IMR-90 (cell line): ENCODE data around the gene TSPYL1. TPM values are rescaled to one million over a fixed set of nuclear protein-coding genes. Genes with fewer than 3 reads are reported as not detected.

ENCODE experiments used
- ATAC-seq: fragments of 200-7000 bp; cut with Tn5 transposase; 2 replicates; pipeline ENCODE4 v1.9.1; 2020; ENCODE audit warnings: low read depth, mild to moderate bottlenecking, moderate library complexity
- BruUV-seq: library from RNA; stranded (reverse); fragments of 400-500 nt; replicated peaks from 2 replicates; lab custom pipeline; 2021; lab: Mats Ljungman, UMichigan
- CTCF ChIA-PET: fragments of 300-600 bp; formaldehyde crosslinking; extraction: SDS; loops from one replicate; lab custom pipeline; 2021; ENCODE audit warnings: antibody characterized with exemption; lab: Yijun Ruan, JAX
- POLR2A ChIA-PET: fragments of 300-600 bp; sonication (Branson Sonifier 250); formaldehyde crosslinking; loops from one replicate; lab custom pipeline; 2022; ENCODE audit warnings: antibody characterized with exemption; ENCODE audit not compliant: unreplicated experiment; lab: Charles Lee
- DNase-seq: peaks from one replicate; pipeline ENCODE4 v3.0.0; 2013
- H2AFZ ChIP-seq: replicated peaks from 2 replicates; pipeline ENCODE3; 2013; ENCODE audit warnings: low read length, mild to moderate bottlenecking; ENCODE audit not compliant: poor library complexity
- H2AK5ac ChIP-seq: 2 replicates; pipeline ENCODE4 v1.6.1; 2013; ENCODE audit warnings: low read depth, low read length, inconsistent platforms
- H2AK9ac ChIP-seq: replicated peaks from 2 replicates; pipeline ENCODE3; 2013; ENCODE audit warnings: mild to moderate bottlenecking, low read depth, low read length, moderate library complexity; ENCODE audit not compliant: poor library complexity
- H2BK120ac ChIP-seq: 2 replicates; pipeline ENCODE4 v1.6.1; 2013; ENCODE audit warnings: low read depth, low read length, inconsistent platforms
- H2BK15ac ChIP-seq: 3 replicates; pipeline ENCODE4 v1.6.1; 2013; ENCODE audit warnings: low read depth, low read length, inconsistent platforms
- H2BK20ac ChIP-seq: 2 replicates; pipeline ENCODE4 v1.6.1; 2013; ENCODE audit warnings: low read depth, mild to moderate bottlenecking, inconsistent platforms, low read length, moderate library complexity
- H2BK5ac ChIP-seq: 2 replicates; pipeline ENCODE4 v1.6.1; 2013; ENCODE audit warnings: mild to moderate bottlenecking, low read depth, low read length, inconsistent platforms; ENCODE audit not compliant: poor library complexity, severe bottlenecking
- H3K14ac ChIP-seq: replicated peaks from 2 replicates; pipeline ENCODE4 v1.6.1; 2013; ENCODE audit warnings: low read depth, low read length, inconsistent platforms
- H3K18ac ChIP-seq: 2 replicates; pipeline ENCODE4 v1.6.1; 2013; ENCODE audit warnings: low read depth, low read length, control low read depth
- H3K23ac ChIP-seq: 2 replicates; pipeline ENCODE4 v1.6.1; 2013; ENCODE audit warnings: low read depth, low read length, inconsistent platforms
- H3K27ac ChIP-seq: 2 replicates; pipeline ENCODE4 v1.5.1; 2013; ENCODE audit warnings: mild to moderate bottlenecking, control low read depth, low read length; ENCODE audit not compliant: insufficient read depth
- H3K27me3 ChIP-seq: 2 replicates; pipeline ENCODE4 v1.6.1; 2013; ENCODE audit warnings: low read length; ENCODE audit not compliant: control insufficient read depth, insufficient read depth
- H3K36me3 ChIP-seq: 2 replicates; pipeline ENCODE4 v1.6.1; 2013; ENCODE audit warnings: low read length, mixed read lengths; ENCODE audit not compliant: control insufficient read depth, insufficient read depth
- H3K4ac ChIP-seq: 2 replicates; pipeline ENCODE4 v1.6.1; 2013; ENCODE audit warnings: low read depth, low read length, inconsistent platforms
- H3K4me1 ChIP-seq: 2 replicates; pipeline ENCODE4 v1.6.1; 2013; ENCODE audit warnings: low read length, mixed read lengths; ENCODE audit not compliant: control insufficient read depth, insufficient read depth
- H3K4me2 ChIP-seq: 2 replicates; pipeline ENCODE4 v1.6.1; 2013; ENCODE audit warnings: low read depth, mild to moderate bottlenecking, control low read depth, low read length, moderate library complexity
- H3K4me3 ChIP-seq: 2 replicates; pipeline ENCODE4 v1.5.1; 2013; ENCODE audit warnings: low read depth, mild to moderate bottlenecking, control low read depth, low read length, moderate library complexity; ENCODE audit not compliant: insufficient read depth
- H3K56ac ChIP-seq: 2 replicates; pipeline ENCODE4 v1.6.1; 2013; ENCODE audit warnings: low read length, inconsistent platforms; ENCODE audit not compliant: insufficient read depth; ENCODE audit errors: extremely low read depth
- H3K79me1 ChIP-seq, 2 experiments: 2 replicates each; pipeline ENCODE4 v1.6.1; 2013; ENCODE audit warnings: low read length in 2 of 2, inconsistent platforms in 1 of 2, low read depth in 1 of 2
- H3K9ac ChIP-seq: 2 replicates; pipeline ENCODE4 v1.6.1; 2013; ENCODE audit warnings: low read depth, low read length, control low read depth
- H3K9me1 ChIP-seq: 2 replicates; pipeline ENCODE4 v1.6.1; 2013; ENCODE audit warnings: low read length, inconsistent platforms; ENCODE audit not compliant: insufficient read depth
- H3K9me3 ChIP-seq: 2 replicates; pipeline ENCODE4 v1.6.1; 2013; ENCODE audit warnings: low read length; ENCODE audit not compliant: control insufficient read depth, insufficient read depth
- H4K20me1 ChIP-seq: 2 replicates; pipeline ENCODE4 v1.6.1; 2013; ENCODE audit warnings: low read length, inconsistent platforms; ENCODE audit not compliant: insufficient read depth
- H4K5ac ChIP-seq: 2 replicates; pipeline ENCODE4 v1.6.1; 2013; ENCODE audit warnings: mild to moderate bottlenecking, low read depth, low read length, control low read depth
- H4K8ac ChIP-seq, 2 experiments: 2 replicates each; pipeline ENCODE4 v1.6.1; 2013; ENCODE audit warnings: low read depth in 2 of 2, low read length in 2 of 2, control low read depth in 1 of 2, inconsistent platforms in 1 of 2
- H4K91ac ChIP-seq: 2 replicates; pipeline ENCODE4 v1.6.1; 2013; ENCODE audit warnings: low read depth, low read length, inconsistent platforms; ENCODE audit not compliant: insufficient read depth
- MAZ ChIP-seq: IDR thresholded peaks from 2 replicates; pipeline ENCODE4 v1.6.1; 2012; ENCODE audit warnings: low read depth, mild to moderate bottlenecking, low read length, improper control_type of control experiment, moderate library complexity, borderline replicate concordance
- USF2 ChIP-seq: fragments of 150-350 bp; IDR thresholded peaks from 2 replicates; pipeline ENCODE4 v1.6.1; 2017; ENCODE audit warnings: mild to moderate bottlenecking, antibody characterized with exemption, low read length, low read depth
- WGBS, 2 experiments: methylation state at CpG; one replicate each; pipeline versions ENCODE4 v1.1.5 to v1.1.7; 2013; ENCODE audit warnings: missing lambda C conversion rate in 2 of 2; ENCODE audit not compliant: insufficient read length in 1 of 2; ENCODE audit errors: extremely low coverage in 2 of 2; 5-methylcytosine and 5-hydroxymethylcytosine counted together
- dilution Hi-C: fragments of 300-500 bp; cut with HindIII; formaldehyde crosslinking; loops from one replicate; pipeline ENCODE4 v1.14.3; 2018; ENCODE audit warnings: low sequenced_read_pairs; ENCODE audit not compliant: unreplicated experiment
- in situ Hi-C: fragments of 300-500 bp; cut with MboI; formaldehyde crosslinking; loops from 3 replicates; pipeline ENCODE4 v1.14.3; 2019; ENCODE audit warnings: low sequenced_read_pairs, inconsistent platforms, mixed read lengths
- intact Hi-C: fragments of 100-400 bp; cut with micrococcal nuclease; formaldehyde crosslinking; loops from 2 replicates; pipeline ENCODE4 v1.10.0; 2022
- polyA plus RNA-seq, 3 experiments: library from polyadenylated mRNA; depleted of rRNA; stranded (reverse); fragments of >200 nt; gene quantifications; 2 replicates each; pipeline ENCODE4 v1.2.3, GENCODE V29; 2012; ENCODE audit warnings: low replicate concordance in 1 of 3
- total RNA-seq: library from RNA; depleted of rRNA; stranded (reverse); fragments of >200 nt; gene quantifications from 2 replicates; pipeline ENCODE4 v1.2.3, GENCODE V29; 2012

The TSPYL1 gene
- total and polyA plus RNA-seq, 2 of the 4 experiments (the other 2 are of a cell fraction), result 32.4 to 111 TPM

- Histone ChIP-seq H3K14ac (no peak overlapping the region), H3K4me2 (no peak overlapping the region), H2AK9ac (no peak overlapping the region), H4K91ac (no peak overlapping the region), H3K27ac (no peak overlapping the region), H3K27me3 (no peaks in the 10 kb centered on the region), H3K4me1 (no peaks in the 10 kb centered on the region; the same call in 1 of the 2 replicates), H2AK5ac (no peak overlapping the region), H2BK5ac (no peak overlapping the region), H3K9ac (no peak overlapping the region), H2BK20ac (no peak overlapping the region), H3K9me3 (no peaks in the 10 kb centered on the region), H4K5ac (no peak overlapping the region), H4K20me1 (no peaks in the 10 kb centered on the region), H3K4ac (no peak overlapping the region), H3K79me1 (no peaks in the 10 kb centered on the region), H2AFZ (no peak overlapping the region), H3K18ac (no peak overlapping the region), H3K56ac (no peak overlapping the region), H3K23ac (no peak overlapping the region), H3K36me3 (no peaks in the 10 kb centered on the region), H4K8ac (no peak overlapping the region), H3K9me1 (no peaks in the 10 kb centered on the region), H2BK120ac (no peak overlapping the region), H2BK15ac (no peak overlapping the region), H3K4me3 (no peak overlapping the region)
- no TSS peak for BruUV-seq
- dilution Hi-C loops, result no loop called here
- ChIA-PET POLR2A (no interaction called here), CTCF (interaction anchor here (1.3 to 1.4 kb wide), 2 partner anchors 11 to 34 kb away, joined by 3 read pairs; no protein-coding TSS in a partner anchor)
- intact Hi-C loops, result no loop called here
- TF ChIP-seq USF2 (no peak), MAZ (no peak)
- DNase-seq, result no peak
- ATAC-seq, result peak; percentile 37
- no CpG with 5 or more reads among the region's 3 CpGs for WGBS, 2 experiments
- in situ Hi-C loops, result no loop called here
Measured at GRCh38 chr6:116234689-116235088, 45.0 kb downstream of the TSPYL1 start.
